Motor neuron (in vitro differentiated cells): ENCODE results near the gene C8G. TPM values are rescaled to one million over a fixed set of nuclear protein-coding genes. Genes with fewer than 3 reads are reported as not detected.

Experiments used
- ATAC-seq, 8 experiments: fragments of 200-7000 bp; cut with Tn5 transposase; replicated peaks in 6 of 8; 2 replicates each; pipeline ENCODE4 v1.8.0; 2021; ENCODE audit warnings: mild to moderate bottlenecking in 8 of 8, moderate library complexity in 8 of 8
- H3K27ac ChIP-seq, 2 donors: fragments of 250-450 bp; sonication (Bioruptor Pico); 2 replicates each; pipeline ENCODE4 v1.9.0; 2021; ENCODE audit warnings: antibody characterized with exemption in 2 of 2, mild to moderate bottlenecking in 2 of 2, moderate library complexity in 1 of 2
- H3K4me1 ChIP-seq, 2 donors: fragments of 250-450 bp; sonication (Bioruptor Pico); replicated peaks in 1 of 2; 2 replicates each; pipeline ENCODE4 v1.6.1; 2021; ENCODE audit warnings: antibody characterized with exemption in 2 of 2, mild to moderate bottlenecking in 2 of 2, moderate library complexity in 1 of 2
- H3K4me3 ChIP-seq, 5 donors: fragments of 250-450 bp; sonication (Bioruptor Pico); 2 replicates each; pipeline ENCODE4 v1.9.0; 2021; ENCODE audit warnings: antibody characterized with exemption in 5 of 5, mild to moderate bottlenecking in 5 of 5, moderate library complexity in 4 of 5
- WGBS, 10 experiments: fragments of 450-650 bp; shearing (Covaris generic); methylation state at CpG; one replicate each; pipeline ENCODE4 v1.0.0; 2022; 5-methylcytosine and 5-hydroxymethylcytosine counted together
- in situ Hi-C, 9 experiments: fragments of 400-800 bp; cut with MboI; loops; one replicate each; pipeline ENCODE4 v1.15.0; 2021; ENCODE audit warnings: low sequenced_read_pairs in 9 of 9, low pct_unique_long_range_greater_than_20kb in 2 of 9; ENCODE audit not compliant: unreplicated experiment in 9 of 9
- total RNA-seq, 8 experiments: library from RNA; unstranded; fragments of 300-600 nt; gene quantifications; 2 replicates each; pipeline versions ENCODE4 v1.2.3 to v1.2.4, GENCODE V29; 2022

Gene C8G
- total RNA-seq, 8 experiments from 2014 or later, result 0.71 to 2.7 (median 1.4) TPM; not detected in 2

- in situ Hi-C loops, result no loop called here
- Histone ChIP-seq H3K4me3 (no peak overlapping the region), H3K27ac (no peak overlapping the region), H3K4me1 (peaks cover 5 to 12% of the 10 kb centered on the region in 2 donors)
- no CpG with 5 or more reads among the region's 12 CpGs for WGBS, 10 experiments
- ATAC-seq, result peak in 2 of 8 experiments; percentile 3 to 5
These were observed 50.8 kb downstream of the C8G start for GRCh38 chr9:136995772-136996311.

Other genes with a start within 250 kb of the C8G start
- gene DIPK1B, start 232.7 kb upstream of the C8G start, total RNA-seq, result 10 to 100 TPM in 6 of 8 experiments, 1 to 10 TPM in 1, under 1 TPM in 1; 0.92 to 44.3 (median 27.8) TPM
- gene LCN10, start 202.3 kb upstream of the C8G start, total RNA-seq, result 1 to 10 TPM in 1 of 8 experiments, under 1 TPM in 7; 0.05 to 1.7 (median 0.38) TPM
- gene LCN6, start 196.7 kb upstream of the C8G start, total RNA-seq, result under 1 TPM in 2 of 8 experiments, not detected in 6; 0.41 to 0.76 TPM
- under 1 TPM in 4 of 8 experiments, not detected in 4; 0.08 to 0.43 (median 0.22) TPM for gene LCN8, start 187.0 kb upstream of the C8G start, total RNA-seq
- gene LCN15, start 180.7 kb upstream of the C8G start, total RNA-seq, result under 1 TPM in 5 of 8 experiments, not detected in 3; 0.21 to 0.43 (median 0.23) TPM
- 10 to 100 TPM; 21.7 to 92.7 (median 39.5) TPM for gene TMEM141, start 153.9 kb upstream of the C8G start, total RNA-seq
- 1 to 10 TPM in 7 of 8 experiments, under 1 TPM in 1; 0.61 to 3.3 (median 2.5) TPM for gene CCDC183, start 148.9 kb upstream of the C8G start, total RNA-seq
- gene RABL6, start 137.3 kb upstream of the C8G start, total RNA-seq, result 10 to 100 TPM; 33.8 to 83.5 (median 39.5) TPM
- gene AJM1, start 102.8 kb upstream of the C8G start, total RNA-seq, result 1 to 10 TPM; 1.2 to 5.5 (median 2.6) TPM
- gene PHPT1, start 95.8 kb upstream of the C8G start, total RNA-seq, result 100 to 1,000 TPM; 134 to 366 (median 259) TPM
- gene MAMDC4, start 92.9 kb upstream of the C8G start, total RNA-seq, result 10 to 100 TPM in 1 of 8 experiments, 1 to 10 TPM in 7; 1.5 to 10.3 (median 4.7) TPM
- 100 to 1,000 TPM; 506 to 905 (median 719) TPM for gene EDF1, start 78.9 kb upstream of the C8G start, total RNA-seq
- 10 to 100 TPM in 4 of 8 experiments, 1 to 10 TPM in 4; 6.8 to 18.4 (median 10.0) TPM for gene TRAF2, start 58.7 kb upstream of the C8G start, total RNA-seq
- 100 to 1,000 TPM in 1 of 8 experiments, 10 to 100 TPM in 7; 34.1 to 115 (median 45.3) TPM for gene FBXW5, start 505 bp upstream of the C8G start, total RNA-seq
- 1 to 10 TPM in 5 of 8 experiments, under 1 TPM in 3; 0.38 to 4.3 (median 1.2) TPM for gene LCN12, start 7.0 kb downstream of the C8G start, total RNA-seq
- 100 to 1,000 TPM in 2 of 8 experiments, 10 to 100 TPM in 2, 1 to 10 TPM in 4; 1.2 to 273 (median 12.3) TPM for gene PTGDS, start 32.3 kb downstream of the C8G start, total RNA-seq
- 1 to 10 TPM in 1 of 8 experiments, under 1 TPM in 7; 0.11 to 1.3 (median 0.73) TPM for gene LCNL1, start 37.8 kb downstream of the C8G start, total RNA-seq
- gene PAXX, start 47.2 kb downstream of the C8G start, total RNA-seq, result 10 to 100 TPM; 23.4 to 38.4 (median 27.5) TPM
- gene CLIC3, start 51.3 kb downstream of the C8G start, total RNA-seq, result 1 to 10 TPM in 1 of 8 experiments, under 1 TPM in 3, not detected in 4; 0.29 to 8.3 (median 0.47) TPM
- gene ABCA2, start 83.0 kb downstream of the C8G start, total RNA-seq, result 10 to 100 TPM in 7 of 8 experiments, 1 to 10 TPM in 1; 8.1 to 27.9 (median 18.0) TPM
- 1 to 10 TPM in 1 of 8 experiments, under 1 TPM in 6, not detected in 1; 0.08 to 1.0 (median 0.25) TPM for gene FUT7, start 86.8 kb downstream of the C8G start, total RNA-seq
- gene NPDC1, start 100.9 kb downstream of the C8G start, total RNA-seq, result 10 to 100 TPM; 19.0 to 61.7 (median 30.5) TPM
- 1 to 10 TPM in 1 of 8 experiments, under 1 TPM in 7; 0.13 to 1.3 (median 0.34) TPM for gene ENTPD2, start 108.8 kb downstream of the C8G start, total RNA-seq
- 10 to 100 TPM in 2 of 8 experiments, 1 to 10 TPM in 4, under 1 TPM in 2; 0.31 to 12.5 (median 6.4) TPM for gene SAPCD2, start 125.3 kb downstream of the C8G start, total RNA-seq
- 1 to 10 TPM in 6 of 8 experiments, under 1 TPM in 2; 0.63 to 8.9 (median 4.5) TPM for gene UAP1L1, start 132.3 kb downstream of the C8G start, total RNA-seq
- gene MAN1B1, start 141.7 kb downstream of the C8G start, total RNA-seq, result 10 to 100 TPM; 28.6 to 89.3 (median 50.3) TPM
- gene DPP7, start 169.5 kb downstream of the C8G start, total RNA-seq, result 100 to 1,000 TPM in 3 of 8 experiments, 10 to 100 TPM in 5; 14.2 to 233 (median 56.1) TPM
- gene GRIN1, start 193.9 kb downstream of the C8G start, total RNA-seq, result 1 to 10 TPM in 4 of 8 experiments, under 1 TPM in 4; 0.20 to 6.0 (median 1.2) TPM
- under 1 TPM in 3 of 8 experiments, not detected in 5; 0.17 to 1.00 (median 0.43) TPM for gene LRRC26, start 224.8 kb downstream of the C8G start, total RNA-seq
- not detected for gene TMEM210, start 226.8 kb downstream of the C8G start, total RNA-seq
- 10 to 100 TPM; 11.9 to 43.3 (median 20.0) TPM for gene ANAPC2, start 243.3 kb downstream of the C8G start, total RNA-seq
- gene SSNA1, start 243.4 kb downstream of the C8G start, total RNA-seq, result 10 to 100 TPM; 28.2 to 50.7 (median 44.5) TPM